GM12878 (cell line): Measurements from ENCODE around the gene HTR6. TPM values are rescaled to one million over a fixed set of nuclear protein-coding genes. Genes with fewer than 3 reads are reported as not detected.

Source experiments
- CBFB ChIP-seq: IDR thresholded peaks from 2 replicates; pipeline ENCODE4 v1.6.1; 2016; ENCODE audit warnings: antibody characterized with exemption, low read depth
- CHD1 ChIP-seq: IDR thresholded peaks from 2 replicates; pipeline ENCODE4 v1.6.1; 2012; ENCODE audit warnings: low read depth, low read length, improper control_type of control experiment
- LARP7 ChIP-seq: fragments of 450-650 bp; IDR thresholded peaks from 2 replicates; pipeline ENCODE4 v1.6.1; 2017; ENCODE audit warnings: mild to moderate bottlenecking
- MYC ChIP-seq: IDR thresholded peaks from 2 replicates; pipeline ENCODE4 v1.6.1; 2011; ENCODE audit warnings: mild to moderate bottlenecking, low read length, moderate library complexity, inconsistent platforms; ENCODE audit not compliant: insufficient read depth, insufficient replicate concordance, insufficient read length, severe bottlenecking
- POU2F2 ChIP-seq: IDR thresholded peaks from 3 replicates; pipeline ENCODE4 v1.6.1; 2011; ENCODE audit warnings: low read depth, mild to moderate bottlenecking, low read length, borderline replicate concordance
- TCF12 ChIP-seq: IDR thresholded peaks from 2 replicates; pipeline ENCODE4 v1.6.1; 2011; ENCODE audit warnings: low read depth, mild to moderate bottlenecking, low read length
- polyA plus RNA-seq, 11 experiments: library from polyadenylated mRNA; depleted of rRNA in 4 of 11; unstranded in 6 of 11; stranded (reverse) in 5 of 11; fragments of >200 nt; fragmentation: Nextera tagmentation in 4 of 11; fragmentation: Illumina TruSeq in 1 of 11; extraction: Ambion mirVana in 4 of 11; extraction: Trizol in 1 of 11; gene quantifications; 1 replicate in 1 of 11; 2 replicates in 10 of 11; pipeline versions ENCODE4 v1.2.1 to v1.2.3, GENCODE V29; 2011 to 2016; ENCODE audit warnings: inconsistent platforms in 2 of 11, missing spikeins in 2 of 11, low read depth in 1 of 11
- total RNA-seq, 4 experiments: library from RNA; depleted of rRNA in 3 of 4; stranded (reverse); fragments of >200 nt in 3 of 4; fragmentation: Illumina TruSeq in 1 of 4; extraction: Trizol in 1 of 4; gene quantifications; 2 replicates each; pipeline versions ENCODE4 v1.2.1 to v1.2.3, GENCODE V29; 2013 to 2021
- TF ChIP-seq, protein P1 (sequence below): fragments of 450-650 bp; IDR thresholded peaks from 2 replicates; pipeline ENCODE4 v1.6.1; 2017; ENCODE audit warnings: antibody characterized with exemption, mild to moderate bottlenecking, moderate library complexity
- TF ChIP-seq, protein P2 (sequence below): IDR thresholded peaks from 2 replicates; pipeline ENCODE4 v1.6.1; 2011; ENCODE audit warnings: mild to moderate bottlenecking, low read depth, low read length, moderate library complexity; ENCODE audit not compliant: insufficient replicate concordance
- TF ChIP-seq, protein P3 (sequence below): fragments of 450-650 bp; formaldehyde crosslinking; IDR thresholded peaks from 2 replicates; pipeline ENCODE4 v1.4.0; 2022; ENCODE audit warnings: mild to moderate bottlenecking, moderate library complexity
- TF ChIP-seq, protein P4 (sequence below): fragments of 450-650 bp; formaldehyde crosslinking; IDR thresholded peaks from 2 replicates; pipeline ENCODE4 v1.5.0; 2022; ENCODE audit warnings: mild to moderate bottlenecking, missing genetic modification characterization
- TF ChIP-seq, protein P5 (sequence below): fragments of 450-650 bp; IDR thresholded peaks from 2 replicates; pipeline ENCODE4 v1.6.1; 2016; ENCODE audit warnings: mild to moderate bottlenecking

Gene HTR6
- total and polyA plus RNA-seq, 10 of the 15 experiments (the other 5 are each of a cell fraction or from before 2014, with no cell fraction given): 0.03 to 5.3 (median 1.7) TPM; not detected in 2

DNA sequence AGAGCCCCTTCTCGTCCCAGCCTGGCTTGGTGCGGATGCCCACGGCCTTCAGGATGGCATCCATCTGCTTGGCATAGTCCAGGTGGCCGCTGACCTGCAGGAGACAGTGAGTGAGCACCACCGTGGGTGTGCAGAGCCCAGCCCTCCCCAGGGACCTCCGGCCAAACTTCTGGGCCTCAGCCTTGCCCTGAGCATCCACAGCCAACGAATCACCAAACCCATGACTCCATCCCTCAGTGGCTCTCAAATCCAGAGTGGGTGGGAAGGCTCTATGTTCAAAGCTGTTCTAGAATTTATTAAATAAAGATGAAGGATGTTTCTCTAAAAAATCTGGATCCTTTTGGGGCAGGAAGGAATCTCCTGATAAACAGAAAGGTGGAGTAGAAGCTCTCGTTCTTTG is 18.7 kb downstream of the HTR6 start (continued):
- TF ChIP-seq, protein P1, sequence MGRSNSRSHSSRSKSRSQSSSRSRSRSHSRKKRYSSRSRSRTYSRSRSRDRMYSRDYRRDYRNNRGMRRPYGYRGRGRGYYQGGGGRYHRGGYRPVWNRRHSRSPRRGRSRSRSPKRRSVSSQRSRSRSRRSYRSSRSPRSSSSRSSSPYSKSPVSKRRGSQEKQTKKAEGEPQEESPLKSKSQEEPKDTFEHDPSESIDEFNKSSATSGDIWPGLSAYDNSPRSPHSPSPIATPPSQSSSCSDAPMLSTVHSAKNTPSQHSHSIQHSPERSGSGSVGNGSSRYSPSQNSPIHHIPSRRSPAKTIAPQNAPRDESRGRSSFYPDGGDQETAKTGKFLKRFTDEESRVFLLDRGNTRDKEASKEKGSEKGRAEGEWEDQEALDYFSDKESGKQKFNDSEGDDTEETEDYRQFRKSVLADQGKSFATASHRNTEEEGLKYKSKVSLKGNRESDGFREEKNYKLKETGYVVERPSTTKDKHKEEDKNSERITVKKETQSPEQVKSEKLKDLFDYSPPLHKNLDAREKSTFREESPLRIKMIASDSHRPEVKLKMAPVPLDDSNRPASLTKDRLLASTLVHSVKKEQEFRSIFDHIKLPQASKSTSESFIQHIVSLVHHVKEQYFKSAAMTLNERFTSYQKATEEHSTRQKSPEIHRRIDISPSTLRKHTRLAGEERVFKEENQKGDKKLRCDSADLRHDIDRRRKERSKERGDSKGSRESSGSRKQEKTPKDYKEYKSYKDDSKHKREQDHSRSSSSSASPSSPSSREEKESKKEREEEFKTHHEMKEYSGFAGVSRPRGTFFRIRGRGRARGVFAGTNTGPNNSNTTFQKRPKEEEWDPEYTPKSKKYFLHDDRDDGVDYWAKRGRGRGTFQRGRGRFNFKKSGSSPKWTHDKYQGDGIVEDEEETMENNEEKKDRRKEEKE: no peak
- TF ChIP-seq CHD1 (no peak), POU2F2 (no peak), CBFB (no peak), LARP7 (no peak), MYC (no peak), TCF12 (no peak)
- TF ChIP-seq, protein P2, sequence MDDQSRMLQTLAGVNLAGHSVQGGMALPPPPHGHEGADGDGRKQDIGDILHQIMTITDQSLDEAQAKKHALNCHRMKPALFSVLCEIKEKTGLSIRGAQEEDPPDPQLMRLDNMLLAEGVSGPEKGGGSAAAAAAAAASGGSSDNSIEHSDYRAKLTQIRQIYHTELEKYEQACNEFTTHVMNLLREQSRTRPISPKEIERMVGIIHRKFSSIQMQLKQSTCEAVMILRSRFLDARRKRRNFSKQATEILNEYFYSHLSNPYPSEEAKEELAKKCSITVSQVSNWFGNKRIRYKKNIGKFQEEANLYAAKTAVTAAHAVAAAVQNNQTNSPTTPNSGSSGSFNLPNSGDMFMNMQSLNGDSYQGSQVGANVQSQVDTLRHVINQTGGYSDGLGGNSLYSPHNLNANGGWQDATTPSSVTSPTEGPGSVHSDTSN: no peak
- TF ChIP-seq, protein P3, sequence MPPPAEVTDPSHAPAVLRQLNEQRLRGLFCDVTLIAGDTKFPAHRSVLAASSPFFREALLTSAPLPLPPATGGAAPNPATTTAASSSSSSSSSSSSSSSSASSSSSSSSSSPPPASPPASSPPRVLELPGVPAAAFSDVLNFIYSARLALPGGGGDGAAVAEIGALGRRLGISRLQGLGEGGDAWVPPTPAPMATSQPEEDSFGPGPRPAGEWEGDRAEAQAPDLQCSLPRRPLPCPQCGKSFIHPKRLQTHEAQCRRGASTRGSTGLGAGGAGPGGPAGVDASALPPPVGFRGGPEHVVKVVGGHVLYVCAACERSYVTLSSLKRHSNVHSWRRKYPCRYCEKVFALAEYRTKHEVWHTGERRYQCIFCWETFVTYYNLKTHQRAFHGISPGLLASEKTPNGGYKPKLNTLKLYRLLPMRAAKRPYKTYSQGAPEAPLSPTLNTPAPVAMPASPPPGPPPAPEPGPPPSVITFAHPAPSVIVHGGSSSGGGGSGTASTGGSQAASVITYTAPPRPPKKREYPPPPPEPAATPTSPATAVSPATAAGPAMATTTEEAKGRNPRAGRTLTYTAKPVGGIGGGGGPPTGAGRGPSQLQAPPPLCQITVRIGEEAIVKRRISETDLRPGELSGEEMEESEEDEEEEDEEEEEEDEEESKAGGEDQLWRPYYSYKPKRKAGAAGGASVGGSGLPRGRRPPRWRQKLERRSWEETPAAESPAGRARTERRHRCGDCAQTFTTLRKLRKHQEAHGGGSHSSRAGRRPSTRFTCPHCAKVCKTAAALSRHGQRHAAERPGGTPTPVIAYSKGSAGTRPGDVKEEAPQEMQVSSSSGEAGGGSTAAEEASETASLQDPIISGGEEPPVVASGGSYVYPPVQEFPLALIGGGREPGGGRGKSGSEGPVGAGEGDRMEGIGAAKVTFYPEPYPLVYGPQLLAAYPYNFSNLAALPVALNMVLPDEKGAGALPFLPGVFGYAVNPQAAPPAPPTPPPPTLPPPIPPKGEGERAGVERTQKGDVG (CRISPR knock-in tag): no peak
- TF ChIP-seq, protein P4, sequence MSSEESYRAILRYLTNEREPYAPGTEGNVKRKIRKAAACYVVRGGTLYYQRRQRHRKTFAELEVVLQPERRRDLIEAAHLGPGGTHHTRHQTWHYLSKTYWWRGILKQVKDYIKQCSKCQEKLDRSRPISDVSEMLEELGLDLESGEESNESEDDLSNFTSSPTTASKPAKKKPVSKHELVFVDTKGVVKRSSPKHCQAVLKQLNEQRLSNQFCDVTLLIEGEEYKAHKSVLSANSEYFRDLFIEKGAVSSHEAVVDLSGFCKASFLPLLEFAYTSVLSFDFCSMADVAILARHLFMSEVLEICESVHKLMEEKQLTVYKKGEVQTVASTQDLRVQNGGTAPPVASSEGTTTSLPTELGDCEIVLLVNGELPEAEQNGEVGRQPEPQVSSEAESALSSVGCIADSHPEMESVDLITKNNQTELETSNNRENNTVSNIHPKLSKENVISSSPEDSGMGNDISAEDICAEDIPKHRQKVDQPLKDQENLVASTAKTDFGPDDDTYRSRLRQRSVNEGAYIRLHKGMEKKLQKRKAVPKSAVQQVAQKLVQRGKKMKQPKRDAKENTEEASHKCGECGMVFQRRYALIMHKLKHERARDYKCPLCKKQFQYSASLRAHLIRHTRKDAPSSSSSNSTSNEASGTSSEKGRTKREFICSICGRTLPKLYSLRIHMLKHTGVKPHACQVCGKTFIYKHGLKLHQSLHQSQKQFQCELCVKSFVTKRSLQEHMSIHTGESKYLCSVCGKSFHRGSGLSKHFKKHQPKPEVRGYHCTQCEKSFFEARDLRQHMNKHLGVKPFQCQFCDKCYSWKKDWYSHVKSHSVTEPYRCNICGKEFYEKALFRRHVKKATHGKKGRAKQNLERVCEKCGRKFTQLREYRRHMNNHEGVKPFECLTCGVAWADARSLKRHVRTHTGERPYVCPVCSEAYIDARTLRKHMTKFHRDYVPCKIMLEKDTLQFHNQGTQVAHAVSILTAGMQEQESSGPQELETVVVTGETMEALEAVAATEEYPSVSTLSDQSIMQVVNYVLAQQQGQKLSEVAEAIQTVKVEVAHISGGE (CRISPR knock-in tag): no peak
- TF ChIP-seq, protein P5, sequence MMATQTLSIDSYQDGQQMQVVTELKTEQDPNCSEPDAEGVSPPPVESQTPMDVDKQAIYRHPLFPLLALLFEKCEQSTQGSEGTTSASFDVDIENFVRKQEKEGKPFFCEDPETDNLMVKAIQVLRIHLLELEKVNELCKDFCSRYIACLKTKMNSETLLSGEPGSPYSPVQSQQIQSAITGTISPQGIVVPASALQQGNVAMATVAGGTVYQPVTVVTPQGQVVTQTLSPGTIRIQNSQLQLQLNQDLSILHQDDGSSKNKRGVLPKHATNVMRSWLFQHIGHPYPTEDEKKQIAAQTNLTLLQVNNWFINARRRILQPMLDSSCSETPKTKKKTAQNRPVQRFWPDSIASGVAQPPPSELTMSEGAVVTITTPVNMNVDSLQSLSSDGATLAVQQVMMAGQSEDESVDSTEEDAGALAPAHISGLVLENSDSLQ: no peak
- TF ChIP-seq, all 136 proteins: peak for 0
